Activated gamma-delta T cell treated with anti-CD3 and anti-CD28 coated beads, Interleukin-2, amount 50 U/mL, for 16 hours (primary cell): Measurements from ENCODE around the gene THSD7B.
"Not testable (repeated sequence)": the region's sequence is repeated elsewhere in the genome, so short reads cannot be mapped to it uniquely, and the experiment has no call there.

Source experiments
- DNase-seq: peaks from one replicate; pipeline ENCODE4 v3.0.0-alpha.2; 2020; ENCODE audit warnings: low read depth

THSD7B gene

GRCh38 chr2:137250401-137250800, 485.1 kb downstream of the THSD7B start:
- DNase-seq = no peak

GRCh38 chr2:137251045-137251444, 485.7 kb downstream of the THSD7B start:
- DNase-seq = no peak

DNA sequence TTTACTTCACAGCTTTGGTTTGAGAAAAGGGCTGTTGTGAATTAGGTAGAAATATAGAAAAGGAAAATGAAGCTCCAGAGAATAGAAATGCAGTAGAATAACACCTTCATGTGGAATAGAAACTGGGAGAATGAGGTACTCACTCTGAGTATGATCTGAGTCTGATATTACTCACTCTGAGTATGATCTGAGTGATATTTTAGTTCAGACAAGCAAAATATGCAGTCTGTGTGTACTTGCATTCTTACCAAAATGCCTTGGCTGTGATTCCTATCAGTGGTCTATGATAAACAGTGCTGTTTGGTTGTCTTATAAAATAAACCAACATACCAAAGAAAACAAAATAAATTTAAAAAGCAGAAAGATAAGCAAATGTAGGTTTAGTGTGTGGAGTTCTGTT, 487.6 kb downstream of the THSD7B start:
- no peak for DNase-seq

GRCh38 chr2:137254052-137254451, 488.7 kb downstream of the THSD7B start:
- DNase-seq = no peak

GRCh38 chr2:137255345-137255744, 490.0 kb downstream of the THSD7B start:
- DNase-seq = no peak

GRCh38 chr2:137255990-137256389, 490.6 kb downstream of the THSD7B start:
- no peak for DNase-seq

DNA sequence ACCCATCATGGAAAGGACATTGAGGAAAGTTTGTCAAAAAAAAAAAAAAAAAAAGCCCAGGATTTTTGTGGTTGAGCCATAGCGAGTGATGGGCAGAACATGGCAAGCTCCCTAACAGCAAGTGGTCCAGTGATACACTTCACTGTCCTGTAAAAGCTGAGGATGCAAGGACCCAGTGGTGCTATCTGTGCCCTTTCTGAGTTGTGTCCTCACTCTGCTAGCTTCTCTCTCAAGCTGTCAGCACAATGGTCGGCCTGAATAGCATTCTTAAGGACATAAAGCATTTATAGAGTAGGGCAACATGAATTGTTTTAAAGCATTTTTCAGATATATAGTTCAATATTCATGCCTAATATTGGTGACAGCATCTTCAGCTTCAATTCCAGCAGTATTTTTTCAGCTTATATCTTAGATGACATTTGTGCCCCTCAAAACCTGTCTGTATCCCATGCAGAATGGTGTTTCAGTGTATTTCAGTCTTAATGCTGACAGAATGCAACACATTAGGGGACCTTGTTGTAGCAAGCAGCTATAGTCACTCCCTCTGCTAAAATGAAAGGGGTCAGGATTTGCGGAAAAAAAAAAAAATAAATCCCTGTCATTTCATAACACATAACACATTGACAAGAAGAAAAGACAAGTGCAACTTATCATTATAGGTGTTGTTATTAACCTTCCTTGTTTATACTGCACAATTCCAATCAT, 496.7 kb downstream of the THSD7B start:
- no peak for DNase-seq

- no peak for DNase-seq
These were observed 497.2 kb downstream of the THSD7B start for GRCh38 chr2:137262594-137262993.

GRCh38 chr2:137287913-137288639, 522.7 kb downstream of the THSD7B start:
- DNase-seq = no peak

DNA sequence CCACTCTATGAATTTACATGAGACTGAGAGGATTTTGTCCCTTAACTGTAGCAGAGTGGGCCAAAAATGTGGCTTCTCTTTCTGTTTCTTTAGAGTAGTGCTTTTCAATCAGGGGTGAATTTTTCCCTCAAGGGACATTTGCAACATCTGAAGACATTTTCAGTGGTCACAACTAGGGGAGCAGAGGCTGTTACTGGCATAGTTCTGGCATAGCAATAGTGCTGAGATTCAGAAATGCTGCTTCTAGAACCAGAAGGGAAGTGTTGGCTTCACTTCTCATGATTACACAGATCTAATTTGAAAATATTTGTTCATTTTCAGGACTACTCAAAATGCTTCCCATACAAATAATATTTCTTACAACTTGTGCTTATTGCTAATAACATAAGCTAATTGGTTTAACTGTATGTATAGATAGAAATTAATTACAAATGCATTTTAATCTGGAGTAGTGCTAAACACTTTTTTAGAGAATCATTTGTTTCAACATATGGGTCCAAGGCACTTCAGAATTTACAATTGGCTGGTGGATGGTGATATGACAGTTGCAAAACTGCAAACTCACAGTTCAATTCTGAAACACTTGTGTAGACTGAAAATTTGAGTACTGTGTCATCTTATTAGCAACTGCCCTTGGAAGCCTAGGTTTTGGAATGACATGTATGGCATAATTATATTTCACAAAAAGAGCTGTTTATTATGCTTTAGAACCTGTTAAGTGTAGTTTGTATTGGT, 526.7 kb downstream of the THSD7B start:
- DNase-seq = no peak

DNA sequence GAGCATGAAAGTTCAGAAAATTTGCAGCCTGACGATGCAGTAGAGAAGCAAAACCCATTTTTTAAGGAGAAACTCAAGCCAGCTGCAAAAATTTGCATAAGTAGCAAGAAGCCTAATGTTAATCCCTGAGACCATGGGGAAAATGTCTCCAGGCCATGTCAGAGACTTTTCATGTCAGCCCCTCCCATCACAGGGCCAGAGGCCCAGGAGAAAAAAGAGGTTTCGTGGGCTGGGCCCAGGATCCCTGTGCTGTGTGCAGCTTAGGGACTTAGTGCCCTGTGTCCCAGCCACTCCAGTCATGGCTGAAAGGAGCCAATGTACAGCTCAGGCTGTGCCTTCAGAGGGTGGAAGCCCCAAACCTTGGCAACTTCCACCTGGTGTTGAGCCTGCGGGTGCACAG, 533.0 kb downstream of the THSD7B start:
- no peak for DNase-seq

DNA sequence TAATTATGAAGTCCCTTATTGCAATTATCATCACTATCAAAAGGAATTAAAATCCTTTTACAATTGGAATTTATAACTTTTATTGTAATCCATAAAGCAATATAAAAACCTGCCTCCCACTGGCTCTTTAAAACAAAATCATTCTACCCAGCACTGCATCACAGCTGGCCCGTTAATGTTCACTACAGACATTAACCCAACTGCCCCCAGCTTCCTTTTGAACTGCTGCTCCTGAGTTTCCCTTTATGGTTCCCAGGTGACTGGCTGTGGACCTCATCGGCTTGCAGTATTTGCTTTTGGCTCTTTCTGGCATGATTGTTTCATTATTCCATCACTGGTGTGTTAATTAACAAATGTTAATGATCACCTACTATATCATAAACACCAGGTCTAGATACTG, 535.6 kb downstream of the THSD7B start:
- no peak for DNase-seq

- no peak for DNase-seq
These were observed 537.6 kb downstream of the THSD7B start for GRCh38 chr2:137302957-137303356.

DNA sequence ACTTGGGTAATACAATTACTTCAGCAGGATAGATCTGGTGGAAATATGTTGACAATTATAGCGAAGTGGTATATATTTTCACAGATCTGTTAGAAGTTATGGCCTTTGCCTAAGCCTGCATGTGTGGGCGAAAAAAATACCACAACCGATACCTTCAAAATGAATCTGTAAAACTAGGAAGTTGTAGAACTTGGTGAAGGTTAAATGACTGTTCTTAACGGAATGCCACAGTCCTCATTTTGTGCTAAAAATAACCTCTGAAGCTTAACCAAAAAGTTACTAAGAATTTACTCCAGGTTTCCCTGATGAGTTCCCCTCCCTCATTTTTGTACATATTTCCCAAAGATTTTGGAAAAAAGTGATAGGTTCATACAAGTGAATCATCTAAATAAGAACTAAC, 550.7 kb downstream of the THSD7B start:
- DNase-seq = no peak

DNA sequence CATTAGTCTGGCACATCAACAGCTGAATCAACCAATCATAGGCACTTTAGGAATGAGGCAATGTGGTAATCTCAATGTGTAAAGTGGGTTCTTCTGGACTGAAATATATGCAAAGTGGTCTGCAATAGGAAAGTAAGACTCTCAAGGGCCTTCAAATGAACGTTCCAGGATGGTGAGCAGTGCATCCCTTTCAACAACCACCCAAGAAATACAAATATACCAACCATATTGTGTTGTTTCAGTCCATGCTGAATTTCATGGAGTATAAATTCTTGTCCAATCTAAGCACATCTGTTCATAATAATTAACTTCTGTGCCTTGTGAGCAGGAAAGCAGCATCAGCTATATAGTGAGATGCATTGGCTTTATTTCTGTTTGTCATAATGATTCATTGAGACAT, 556.2 kb downstream of the THSD7B start:
- DNase-seq = no peak

DNA sequence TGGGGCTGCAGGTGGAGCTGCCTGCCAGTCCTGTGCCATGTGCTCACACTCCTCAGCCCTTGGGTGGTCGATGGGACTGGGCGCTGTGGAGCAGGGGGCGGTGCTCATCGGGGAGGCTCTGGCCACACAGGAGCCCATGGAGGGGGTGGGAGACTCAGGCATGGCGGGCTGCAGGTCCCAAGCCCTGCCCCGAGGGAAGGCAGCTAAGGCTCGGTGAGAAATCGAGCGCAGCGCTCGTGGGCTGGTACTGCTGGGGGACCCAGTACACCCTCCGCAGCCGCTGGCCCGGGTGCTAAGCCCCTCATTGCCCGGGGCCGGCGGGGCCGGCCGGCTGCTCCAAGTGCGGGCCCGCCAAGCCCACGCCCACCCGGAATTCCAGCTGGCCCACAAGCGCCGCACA, 566.2 kb downstream of the THSD7B start:
- not testable (repeated sequence) for DNase-seq

- no peak for DNase-seq
These were observed 568.2 kb downstream of the THSD7B start for GRCh38 chr2:137333386-137334165.

GRCh38 chr2:137336067-137336466, 570.7 kb downstream of the THSD7B start:
- no peak for DNase-seq

DNA sequence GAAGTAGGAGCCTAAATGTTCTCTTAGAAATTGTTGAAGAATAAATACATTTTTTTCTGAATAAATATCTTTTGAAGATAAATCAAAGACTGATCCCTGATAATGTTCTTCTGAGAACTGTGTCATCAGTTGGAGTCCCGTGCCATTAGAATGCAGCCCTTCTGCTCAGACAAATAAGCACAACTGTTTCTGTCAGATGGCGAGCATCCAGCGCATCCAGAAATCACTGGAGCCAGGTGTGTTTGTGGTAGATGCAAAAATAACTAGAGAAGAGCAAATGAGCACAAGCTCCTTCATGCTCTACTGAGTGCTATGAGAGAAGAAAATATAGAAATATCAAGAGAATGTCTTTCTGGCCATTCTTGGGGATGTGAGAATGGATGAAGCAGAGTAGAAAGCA, 573.7 kb downstream of the THSD7B start:
- DNase-seq = no peak

- DNase-seq = no peak
These were observed 580.6 kb downstream of the THSD7B start for GRCh38 chr2:137345994-137346393.

DNA sequence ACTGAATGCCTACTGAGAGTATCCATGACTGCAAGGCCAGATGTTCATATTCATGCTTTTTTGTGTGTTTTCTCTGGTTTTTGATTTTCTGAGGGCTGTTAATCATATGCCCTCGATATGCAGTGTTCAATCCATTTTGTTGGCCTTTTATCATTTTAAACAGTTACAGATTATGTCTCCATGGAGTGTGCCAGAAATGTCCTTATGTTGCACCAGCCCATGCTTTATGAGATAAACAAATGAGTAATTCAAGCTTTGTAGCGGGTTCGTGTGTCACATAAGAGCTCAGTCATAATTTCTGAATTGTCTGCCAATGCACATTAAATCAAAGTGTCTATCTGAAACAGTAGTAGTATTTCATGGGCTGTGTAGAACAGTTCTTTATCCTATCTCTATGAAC, 583.0 kb downstream of the THSD7B start:
- no peak for DNase-seq

GRCh38 chr2:137357634-137358033, 592.3 kb downstream of the THSD7B start:
- no peak for DNase-seq
